GM20000 (cell line): ENCODE data around the gene GRID2.

ENCODE experiments used
- DNase-seq: peaks from one replicate; pipeline ENCODE4 v3.0.0; 2012; ENCODE audit warnings: low spot score
- TF ChIP-seq, protein P1 (sequence below): IDR thresholded peaks from 2 replicates; pipeline ENCODE4 v1.5.1; 2012; ENCODE audit warnings: mild to moderate bottlenecking, control low read depth; ENCODE audit errors: extremely low read depth, missing control alignments

GRID2 gene

DNA sequence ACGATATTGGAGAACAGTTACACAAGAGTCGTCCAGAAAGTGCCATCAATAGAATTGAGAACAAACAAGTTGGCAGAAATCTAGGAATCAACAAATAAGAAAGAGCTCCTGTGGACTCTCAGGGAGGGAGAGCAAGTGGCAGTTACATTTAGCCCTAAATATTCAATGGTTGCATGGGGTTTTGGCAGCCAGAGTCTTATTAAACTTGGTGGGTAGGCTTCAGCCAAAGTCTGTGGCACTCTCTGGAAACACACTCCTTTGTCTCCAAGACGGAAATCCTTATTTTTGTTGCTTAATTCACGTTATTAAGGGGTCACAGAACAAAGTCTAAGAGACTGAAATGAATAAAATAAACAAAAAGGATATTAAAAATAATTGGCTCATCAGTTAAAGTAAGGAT is 782.6 kb downstream of the GRID2 start:
- DNase-seq, result no peak
- TF ChIP-seq, protein P1, sequence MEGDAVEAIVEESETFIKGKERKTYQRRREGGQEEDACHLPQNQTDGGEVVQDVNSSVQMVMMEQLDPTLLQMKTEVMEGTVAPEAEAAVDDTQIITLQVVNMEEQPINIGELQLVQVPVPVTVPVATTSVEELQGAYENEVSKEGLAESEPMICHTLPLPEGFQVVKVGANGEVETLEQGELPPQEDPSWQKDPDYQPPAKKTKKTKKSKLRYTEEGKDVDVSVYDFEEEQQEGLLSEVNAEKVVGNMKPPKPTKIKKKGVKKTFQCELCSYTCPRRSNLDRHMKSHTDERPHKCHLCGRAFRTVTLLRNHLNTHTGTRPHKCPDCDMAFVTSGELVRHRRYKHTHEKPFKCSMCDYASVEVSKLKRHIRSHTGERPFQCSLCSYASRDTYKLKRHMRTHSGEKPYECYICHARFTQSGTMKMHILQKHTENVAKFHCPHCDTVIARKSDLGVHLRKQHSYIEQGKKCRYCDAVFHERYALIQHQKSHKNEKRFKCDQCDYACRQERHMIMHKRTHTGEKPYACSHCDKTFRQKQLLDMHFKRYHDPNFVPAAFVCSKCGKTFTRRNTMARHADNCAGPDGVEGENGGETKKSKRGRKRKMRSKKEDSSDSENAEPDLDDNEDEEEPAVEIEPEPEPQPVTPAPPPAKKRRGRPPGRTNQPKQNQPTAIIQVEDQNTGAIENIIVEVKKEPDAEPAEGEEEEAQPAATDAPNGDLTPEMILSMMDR, result no peak

DNA sequence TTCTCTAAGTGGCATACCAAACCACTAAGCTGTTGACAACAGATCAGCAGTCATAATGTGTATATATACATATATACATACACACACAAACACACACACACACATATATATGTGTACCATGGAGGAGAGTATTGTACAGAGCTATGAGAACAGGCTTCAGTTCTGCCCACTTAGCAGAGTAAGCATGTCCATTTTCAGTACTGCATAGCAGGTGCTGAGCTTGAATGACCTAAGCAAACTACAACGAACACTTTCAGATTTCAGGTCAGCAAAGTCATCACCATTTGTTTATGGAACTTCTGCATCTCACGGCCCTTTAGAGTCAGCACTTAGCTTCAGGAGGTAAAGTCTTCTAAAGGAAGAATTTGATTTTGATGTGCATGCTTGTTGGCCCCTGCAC is 789.0 kb downstream of the GRID2 start:
- TF ChIP-seq, protein P1, result no peak
- no peak for DNase-seq

DNA sequence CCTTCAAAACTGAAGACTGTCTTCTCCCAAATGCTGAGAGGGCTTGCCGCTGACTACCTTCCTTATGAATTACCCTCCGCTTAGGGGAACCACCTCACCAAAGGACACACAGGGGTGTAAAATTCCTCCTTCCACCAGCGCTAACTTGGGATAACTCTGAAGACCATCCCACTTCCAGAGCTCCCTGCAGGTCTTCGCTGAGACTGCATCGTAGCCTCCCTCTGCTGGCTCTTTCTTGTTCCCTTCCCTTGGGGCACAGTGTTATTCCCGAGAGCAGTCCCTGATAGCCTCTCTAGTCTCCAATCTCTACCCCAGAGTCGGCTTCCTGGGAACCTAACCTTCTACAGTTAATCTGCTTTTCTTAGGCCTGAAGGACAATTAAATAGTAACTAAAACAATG is 799.3 kb downstream of the GRID2 start:
- TF ChIP-seq, protein P1, result no peak
- DNase-seq, result no peak

DNA sequence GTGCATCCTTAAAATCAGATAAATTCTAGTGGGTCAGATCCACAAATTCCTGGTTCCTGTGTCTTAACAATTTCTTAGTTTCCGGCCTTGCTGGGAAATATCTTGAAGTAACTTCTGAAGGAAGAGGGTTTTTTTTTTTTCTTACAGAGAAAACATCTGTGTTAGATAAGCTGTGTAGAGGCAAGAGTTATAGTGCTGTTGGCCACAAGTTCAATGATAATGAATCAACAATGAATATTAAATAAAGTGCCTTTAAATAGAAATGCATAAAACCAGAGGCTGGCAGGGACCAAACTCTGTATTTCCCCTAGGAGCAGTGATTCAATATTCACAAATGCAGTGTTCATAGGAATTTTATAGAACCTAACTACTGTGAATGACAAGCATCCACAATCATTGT is 812.9 kb downstream of the GRID2 start:
- TF ChIP-seq, protein P1, result no peak
- no peak for DNase-seq

DNA sequence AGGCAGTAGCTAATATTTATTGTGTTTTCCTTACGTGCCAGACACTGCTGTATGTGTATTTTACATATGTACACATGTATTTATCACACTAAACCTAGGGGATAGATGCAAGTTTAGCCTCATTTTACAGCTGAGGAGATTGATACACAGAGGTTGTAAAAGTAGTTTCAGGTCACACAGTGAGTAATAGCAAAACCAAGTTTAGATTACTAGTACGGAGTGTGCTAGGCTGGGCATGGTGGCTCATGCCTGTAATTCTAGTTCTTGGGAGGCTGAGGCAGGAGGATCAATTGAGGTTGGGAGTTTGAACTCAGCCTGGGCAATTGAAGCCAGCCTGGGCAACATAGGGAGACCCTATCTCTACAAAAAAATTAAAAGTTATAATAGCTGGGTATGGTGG is 823.7 kb downstream of the GRID2 start:
- TF ChIP-seq, protein P1, result no peak
- DNase-seq, result no peak

DNA sequence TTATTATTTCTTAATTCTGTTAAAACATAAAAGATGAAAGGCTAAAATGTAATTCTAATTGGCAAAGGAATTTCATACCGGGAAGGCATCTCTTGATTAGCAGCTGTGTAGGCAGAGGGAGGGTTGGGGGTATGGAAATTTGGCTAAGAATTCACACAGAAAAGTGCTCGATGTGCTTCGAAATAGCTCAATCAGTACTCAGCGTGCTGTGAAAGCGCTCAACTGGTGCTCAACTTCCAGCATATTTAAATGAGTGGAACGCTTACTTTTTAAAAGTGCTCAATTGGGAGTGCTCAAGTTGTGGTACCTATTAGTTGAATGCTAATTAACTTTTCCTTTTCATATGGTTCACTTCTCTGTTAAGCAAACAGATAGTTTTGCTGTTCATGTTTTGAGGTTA is 828.9 kb downstream of the GRID2 start:
- DNase-seq, result no peak
- TF ChIP-seq, protein P1, result no peak

DNA sequence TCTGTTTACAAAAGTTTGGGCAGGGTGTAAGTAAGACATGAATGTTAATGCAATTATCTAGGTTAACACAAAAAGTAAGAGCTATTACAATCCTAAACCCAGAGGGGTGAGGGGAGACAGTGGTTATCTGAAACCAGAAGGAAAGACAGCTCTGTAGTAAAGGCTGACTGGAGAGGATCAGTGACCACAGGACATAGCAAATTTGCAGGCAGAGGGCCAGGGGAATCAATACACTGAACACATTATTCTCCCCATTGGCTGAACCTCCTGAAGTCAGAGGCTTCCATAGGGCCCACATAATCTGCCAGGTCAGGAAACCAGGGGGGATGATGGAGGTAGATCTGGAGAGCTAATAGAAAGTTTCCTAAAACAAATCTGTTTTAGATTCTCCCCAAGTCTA is 835.4 kb downstream of the GRID2 start:
- no peak for DNase-seq

More for the DNA sequence above, 835.4 kb downstream of the GRID2 start:
- TF ChIP-seq, protein P1, result no peak
